Measurements from ENCODE around the gene HIGD1A.
A peak's percentile ranks its signal among the peaks of the same experiment; 100 is the strongest.

HIGD1A gene
- 7.6 to 42.4 (median 20.0) reads per million in 9 experiments for total RNA-seq

GRCh38 chr3:42804106-42804830 lies at the start of gene HIGD1A:
Gene HIGD1A (minus strand): TSS chr3:42804490. CDS start chr3:42794253, 10,237 bp downstream.
- Mint-ChIP-seq H3K4me1 (ENCODE audit: low read depth in 2 of 2) (peaks cover 25 to 42% of the 10 kb centered on the region in 2 donors), H3K9me3 (no peaks in the 10 kb centered on the region), H3K27ac (peak within 1 kb of the TSS; percentile 87 to 96), H3K36me3 (ENCODE audit: insufficient read depth) (peaks cover 16% of the 10 kb centered on the region), H3K27me3 (peaks cover 19 to 22% of the 10 kb centered on the region in 2 donors), H3K4me3 (peak within 1 kb of the TSS; percentile 96)
- peak; percentile 84 to 86 (median 86) for DNase-seq
- ATAC-seq (replicated peaks): peak; percentile 97

GRCh38 chr3:42853739-42854302 lies 49.5 kb upstream of the HIGD1A start:
- H3K27ac Mint-ChIP-seq: no peak overlapping the region
- no peak overlapping the region for H3K4me3 Mint-ChIP-seq
- no peak for DNase-seq
- no peaks in the 10 kb centered on the region for H3K4me1 Mint-ChIP-seq (ENCODE audit: low read depth in 2 of 2)
- no peaks in the 10 kb centered on the region for H3K36me3 Mint-ChIP-seq (ENCODE audit: insufficient read depth)
- H3K27me3 Mint-ChIP-seq: peaks cover 12 to 41% of the 10 kb centered on the region in 2 donors
- no peaks in the 10 kb centered on the region for H3K9me3 Mint-ChIP-seq
- no peak for ATAC-seq (replicated peaks)

GRCh38 chr3:42853056-42853455 lies 48.8 kb upstream of the HIGD1A start:
- Mint-ChIP-seq H3K36me3 (ENCODE audit: insufficient read depth) (no peaks in the 10 kb centered on the region), H3K27ac (no peak overlapping the region), H3K4me3 (no peak overlapping the region), H3K4me1 (ENCODE audit: low read depth in 2 of 2) (no peaks in the 10 kb centered on the region), H3K9me3 (no peaks in the 10 kb centered on the region), H3K27me3 (peaks cover 7 to 33% of the 10 kb centered on the region in 2 donors)
- ATAC-seq (replicated peaks): no peak
- DNase-seq: no peak

- DNase-seq (no peak), ATAC-seq (replicated peaks) (no peak)
- Mint-ChIP-seq H3K36me3 (ENCODE audit: insufficient read depth) (no peaks in the 10 kb centered on the region), H3K4me3 (no peak overlapping the region), H3K4me1 (ENCODE audit: low read depth in 2 of 2) (peaks cover 0 to 1% of the 10 kb centered on the region in 2 donors), H3K27me3 (peaks cover 7 to 33% of the 10 kb centered on the region in 2 donors), H3K27ac (no peak overlapping the region), H3K9me3 (no peaks in the 10 kb centered on the region)
Measured at GRCh38 chr3:42852441-42852840, 48.2 kb upstream of the HIGD1A start.

GRCh38 chr3:42851228-42851834 lies 47.0 kb upstream of the HIGD1A start:
- H3K4me1 Mint-ChIP-seq (ENCODE audit: low read depth in 2 of 2): peaks cover 6 to 11% of the 10 kb centered on the region in 2 donors
- no peaks in the 10 kb centered on the region for H3K36me3 Mint-ChIP-seq (ENCODE audit: insufficient read depth)
- H3K4me3 Mint-ChIP-seq: no peak overlapping the region
- H3K27me3 Mint-ChIP-seq: peaks cover 7 to 27% of the 10 kb centered on the region in 2 donors
- no peak for ATAC-seq (replicated peaks)
- DNase-seq: no peak
- no peaks in the 10 kb centered on the region for H3K9me3 Mint-ChIP-seq
- no peak overlapping the region for H3K27ac Mint-ChIP-seq

GRCh38 chr3:42850263-42850662 lies 46.0 kb upstream of the HIGD1A start:
- DNase-seq (no peak), ATAC-seq (replicated peaks) (no peak)
- peaks cover 6 to 11% of the 10 kb centered on the region in 2 donors for H3K4me1 Mint-ChIP-seq (ENCODE audit: low read depth in 2 of 2)
- H3K27me3 Mint-ChIP-seq: peaks cover 3 to 21% of the 10 kb centered on the region in 2 donors
- H3K27ac Mint-ChIP-seq: no peak overlapping the region
- no peaks in the 10 kb centered on the region for H3K36me3 Mint-ChIP-seq (ENCODE audit: insufficient read depth)
- H3K4me3 Mint-ChIP-seq: no peak overlapping the region
- no peaks in the 10 kb centered on the region for H3K9me3 Mint-ChIP-seq

GRCh38 chr3:42849017-42849416 lies 44.7 kb upstream of the HIGD1A start:
- Mint-ChIP-seq H3K9me3 (no peaks in the 10 kb centered on the region), H3K27ac (no peak overlapping the region), H3K27me3 (peaks cover 0 to 12% of the 10 kb centered on the region in 2 donors), H3K4me1 (ENCODE audit: low read depth in 2 of 2) (peaks cover 6 to 11% of the 10 kb centered on the region in 2 donors), H3K36me3 (ENCODE audit: insufficient read depth) (no peaks in the 10 kb centered on the region), H3K4me3 (no peak overlapping the region)
- ATAC-seq (replicated peaks): no peak
- DNase-seq: no peak

GRCh38 chr3:42847731-42848130 lies 43.4 kb upstream of the HIGD1A start:
- ATAC-seq (replicated peaks): no peak

GRCh38 chr3:42846685-42847522 lies 42.6 kb upstream of the HIGD1A start:
- Mint-ChIP-seq H3K36me3 (ENCODE audit: insufficient read depth) (no peaks in the 10 kb centered on the region), H3K4me3 (peak overlapping the region; percentile 1 to 19), H3K4me1 (ENCODE audit: low read depth in 2 of 2) (peaks cover 6 to 11% of the 10 kb centered on the region in 2 donors), H3K27me3 (peaks cover 0 to 7% of the 10 kb centered on the region in 2 donors), H3K9me3 (no peaks in the 10 kb centered on the region), H3K27ac (peak overlapping the region; percentile 15 to 35)
- ATAC-seq (replicated peaks) (peak; percentile 64), DNase-seq (no peak)

More at GRCh38 chr3:42847731-42848130, 43.4 kb upstream of the HIGD1A start:
- Mint-ChIP-seq H3K4me3 (no peak overlapping the region), H3K36me3 (ENCODE audit: insufficient read depth) (no peaks in the 10 kb centered on the region), H3K27ac (peak overlapping the region; percentile 15 to 35), H3K9me3 (no peaks in the 10 kb centered on the region), H3K27me3 (peaks cover 0 to 7% of the 10 kb centered on the region in 2 donors), H3K4me1 (ENCODE audit: low read depth in 2 of 2) (peaks cover 6 to 11% of the 10 kb centered on the region in 2 donors)
- DNase-seq: no peak

GRCh38 chr3:42844815-42845214 lies 40.5 kb upstream of the HIGD1A start:
- DNase-seq: no peak
- Mint-ChIP-seq H3K4me1 (ENCODE audit: low read depth in 2 of 2) (peaks cover 6 to 11% of the 10 kb centered on the region in 2 donors), H3K9me3 (no peaks in the 10 kb centered on the region), H3K27ac (no peak overlapping the region), H3K36me3 (ENCODE audit: insufficient read depth) (no peaks in the 10 kb centered on the region), H3K27me3 (no peaks in the 10 kb centered on the region), H3K4me3 (no peak overlapping the region)
- ATAC-seq (replicated peaks): no peak

- Mint-ChIP-seq H3K9me3 (no peaks in the 10 kb centered on the region), H3K4me3 (no peak overlapping the region), H3K4me1 (ENCODE audit: low read depth in 2 of 2) (peaks cover 6 to 11% of the 10 kb centered on the region in 2 donors), H3K27ac (no peak overlapping the region), H3K36me3 (ENCODE audit: insufficient read depth) (no peaks in the 10 kb centered on the region), H3K27me3 (peaks cover 0 to 2% of the 10 kb centered on the region in 2 donors)
- ATAC-seq (replicated peaks) (no peak), DNase-seq (no peak)
Measured at GRCh38 chr3:42844412-42844713, 40.1 kb upstream of the HIGD1A start.

- Mint-ChIP-seq H3K27me3 (peaks cover 0 to 7% of the 10 kb centered on the region in 2 donors), H3K4me1 (ENCODE audit: low read depth in 2 of 2) (peaks cover 6 to 11% of the 10 kb centered on the region in 2 donors), H3K27ac (no peak overlapping the region), H3K36me3 (ENCODE audit: insufficient read depth) (no peaks in the 10 kb centered on the region), H3K4me3 (no peak overlapping the region), H3K9me3 (no peaks in the 10 kb centered on the region)
- DNase-seq (no peak), ATAC-seq (replicated peaks) (no peak)
Measured at GRCh38 chr3:42843713-42844411, 39.6 kb upstream of the HIGD1A start.

- Mint-ChIP-seq H3K4me3 (no peak overlapping the region), H3K27me3 (peaks cover 0 to 12% of the 10 kb centered on the region in 2 donors), H3K27ac (no peak overlapping the region), H3K36me3 (ENCODE audit: insufficient read depth) (no peaks in the 10 kb centered on the region), H3K4me1 (ENCODE audit: low read depth in 2 of 2) (no peaks in the 10 kb centered on the region), H3K9me3 (no peaks in the 10 kb centered on the region)
- no peak for ATAC-seq (replicated peaks)
- no peak for DNase-seq
Measured at GRCh38 chr3:42841332-42841731, 37.0 kb upstream of the HIGD1A start.

Data from effector memory CD8-positive, alpha-beta T cell (primary cell).